Bronchus fibroblast of lung (primary cell): ENCODE measurements around the gene TULP3. TPM values are rescaled to one million over a fixed set of nuclear protein-coding genes. Genes with fewer than 3 reads are reported as not detected.

ENCODE experiments used
- total RNA-seq: library from RNA; depleted of rRNA; stranded (reverse); fragments of >200 nt; gene quantifications from 2 replicates; pipeline ENCODE4 v1.2.3, GENCODE V29; 2015

The TULP3 gene, protein sequence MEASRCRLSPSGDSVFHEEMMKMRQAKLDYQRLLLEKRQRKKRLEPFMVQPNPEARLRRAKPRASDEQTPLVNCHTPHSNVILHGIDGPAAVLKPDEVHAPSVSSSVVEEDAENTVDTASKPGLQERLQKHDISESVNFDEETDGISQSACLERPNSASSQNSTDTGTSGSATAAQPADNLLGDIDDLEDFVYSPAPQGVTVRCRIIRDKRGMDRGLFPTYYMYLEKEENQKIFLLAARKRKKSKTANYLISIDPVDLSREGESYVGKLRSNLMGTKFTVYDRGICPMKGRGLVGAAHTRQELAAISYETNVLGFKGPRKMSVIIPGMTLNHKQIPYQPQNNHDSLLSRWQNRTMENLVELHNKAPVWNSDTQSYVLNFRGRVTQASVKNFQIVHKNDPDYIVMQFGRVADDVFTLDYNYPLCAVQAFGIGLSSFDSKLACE
- total RNA-seq, result 30.8 and 32.1 TPM in 2 replicates

DNA sequence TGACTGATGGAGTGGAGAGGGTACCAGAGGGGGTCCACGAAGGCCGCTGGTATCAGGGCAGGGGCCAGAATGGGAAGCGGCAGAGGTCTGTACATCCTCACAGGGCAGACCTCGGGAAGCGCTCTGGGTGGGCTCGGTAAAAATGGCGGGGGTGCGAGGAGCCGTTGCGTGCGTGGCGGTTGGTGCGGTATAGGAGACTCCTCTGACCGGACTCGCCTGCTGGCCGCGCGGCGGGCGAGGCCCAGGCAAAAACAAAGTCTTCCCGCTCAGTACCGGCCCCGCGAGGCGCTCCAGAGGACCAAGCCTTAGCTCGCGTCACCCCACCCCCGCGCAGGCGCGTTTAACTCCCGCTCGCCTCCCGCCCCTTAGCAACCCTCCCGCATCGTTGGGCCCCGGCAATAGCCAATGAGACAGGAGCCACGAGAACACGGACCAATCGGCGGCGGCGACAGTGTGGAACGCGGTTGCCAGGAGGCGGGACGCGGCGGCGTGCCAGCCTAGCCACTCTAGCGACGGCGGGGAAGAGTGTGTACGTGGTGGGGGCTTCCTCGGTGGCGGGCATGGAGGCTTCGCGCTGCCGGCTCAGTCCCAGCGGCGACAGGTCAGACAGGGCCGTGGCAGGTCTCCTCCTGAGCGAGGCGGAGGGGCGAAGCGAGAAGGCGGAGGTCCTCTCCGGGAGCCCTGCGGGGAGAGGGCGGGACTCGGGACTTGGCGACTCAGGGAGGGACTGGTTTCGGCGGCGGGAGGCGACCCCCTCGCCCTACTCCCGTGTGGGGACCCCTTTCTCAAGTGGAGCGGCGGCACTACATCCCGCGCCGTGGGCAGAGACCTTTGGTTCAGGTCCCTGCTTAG lies at the start of gene TULP3:
Gene TULP3 (plus strand): TSS at position 504 of the 852 bp plus-strand sequence. CDS start 57 bp downstream, at position 561.

DNA sequence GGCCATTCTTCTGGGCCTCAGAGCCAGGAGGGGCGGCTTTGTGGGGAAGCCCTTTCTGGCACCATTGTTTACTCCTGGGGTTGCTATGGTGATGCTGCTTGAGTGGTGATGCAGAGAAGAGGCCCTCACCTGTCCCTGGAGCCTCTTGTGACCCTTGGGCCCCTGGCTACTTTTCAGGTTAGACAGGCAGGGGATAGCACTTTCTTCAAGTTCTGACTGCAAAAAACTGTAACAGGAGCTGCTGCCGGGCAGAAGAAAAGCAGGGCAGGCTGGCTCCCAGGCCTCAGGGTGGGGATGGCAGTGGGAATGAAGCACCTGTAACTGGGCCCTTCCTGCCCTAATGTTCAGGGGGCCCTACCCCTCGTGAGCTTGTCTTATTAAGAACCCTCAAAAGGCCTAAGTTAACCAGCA lies 33.7 kb upstream of the TULP3 start, which contains the start of gene TEX52:
Gene TEX52 (minus strand): TSS at position 19 of the 411 bp plus-strand sequence. CDS start 13 bp downstream, at position 6.

DNA sequence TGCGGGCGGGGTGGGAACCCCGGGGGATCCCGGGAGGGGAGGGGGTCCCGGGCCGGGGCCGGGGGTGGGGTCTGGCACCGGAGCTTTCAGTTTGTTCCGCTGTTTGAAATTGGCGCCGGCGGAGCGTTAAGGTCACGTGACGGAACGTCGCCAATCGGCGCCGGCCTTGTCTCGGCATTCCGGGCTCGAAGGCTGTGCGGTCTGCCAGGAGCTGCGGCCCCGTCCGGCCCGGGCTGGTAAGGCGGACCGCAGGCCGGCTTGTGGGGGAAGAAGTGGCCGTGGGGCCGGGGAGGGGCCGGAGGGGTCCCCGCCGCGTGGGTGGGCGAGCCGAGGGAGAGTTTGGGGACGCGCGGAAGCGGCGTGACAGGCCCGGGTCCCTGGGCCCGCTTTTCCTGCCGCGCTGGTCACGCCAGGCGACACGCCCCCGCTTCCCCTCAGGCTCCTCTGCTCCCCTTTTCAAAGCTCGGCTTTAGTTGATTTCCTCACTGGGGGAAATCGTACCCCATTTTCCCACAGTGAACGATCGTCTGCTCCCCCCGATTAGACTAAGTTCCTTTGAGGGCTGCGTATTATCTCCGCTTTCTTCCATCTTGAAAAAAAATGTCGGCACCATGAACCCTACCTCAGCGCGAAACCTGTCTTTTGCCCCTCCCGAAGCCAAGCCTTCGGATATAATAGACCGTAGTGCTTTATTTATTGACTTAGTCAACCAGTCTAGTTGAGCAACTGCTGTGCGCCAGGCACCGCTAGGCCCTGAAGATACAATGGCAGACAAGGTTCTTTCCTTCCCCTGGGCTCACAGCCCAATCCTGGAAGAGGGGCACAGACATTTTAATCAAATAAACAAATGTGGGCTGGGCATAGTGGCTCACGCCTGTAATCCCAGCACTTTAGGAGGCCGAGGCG lies 13.4 kb upstream of the TULP3 start, which contains the start of the genes FOXM1 and RHNO1:
Gene FOXM1 (minus strand): TSS at position 128 of the 906 bp plus-strand sequence. CDS start 2,696 bp downstream, outside the sequence.
Gene RHNO1 (plus strand): TSS at position 177 of the 906 bp plus-strand sequence. CDS start 8,144 bp downstream, outside the sequence.

DNA sequence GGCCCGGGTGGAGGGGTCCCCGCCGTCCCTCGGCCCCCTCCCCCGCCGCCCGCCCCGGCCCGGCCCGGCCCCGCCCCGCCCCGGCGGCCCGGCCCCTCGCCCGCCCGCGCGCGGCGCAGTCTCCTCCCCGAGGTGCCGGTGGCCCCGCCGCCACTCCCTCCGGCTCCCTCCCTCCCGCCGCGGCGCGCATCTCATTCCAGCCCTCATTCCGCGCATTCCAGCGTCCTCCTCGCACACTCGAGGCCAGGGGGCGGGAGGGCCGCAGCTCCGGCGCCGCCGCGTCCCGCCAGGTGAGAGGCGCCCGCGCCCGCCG lies 68.5 kb downstream of the TULP3 start, which contains the start of gene TEAD4:
Gene TEAD4 (plus strand): TSS at position 206 of the 313 bp plus-strand sequence.

Other genes with a start within 250 kb of the TULP3 start
- 45.9 and 49.6 TPM in 2 replicates for gene FKBP4, start 95.9 kb upstream of the TULP3 start, total RNA-seq
- gene ITFG2, start 78.2 kb upstream of the TULP3 start, total RNA-seq, result 15.0 and 18.2 TPM in 2 replicates
- gene NRIP2, start 55.9 kb upstream of the TULP3 start, total RNA-seq, result not detected in 2 replicates
- gene TEX52, start 33.9 kb upstream of the TULP3 start, total RNA-seq, result not detected in 2 replicates
- 66.9 and 71.1 TPM in 2 replicates for gene FOXM1, start 13.7 kb upstream of the TULP3 start, total RNA-seq
- 43.3 and 44.2 TPM in 2 replicates for gene RHNO1, start 13.7 kb upstream of the TULP3 start, total RNA-seq
- gene TEAD4, start 68.5 kb downstream of the TULP3 start, total RNA-seq, result 30.4 and 35.1 TPM in 2 replicates
- 15.8 and 17.0 TPM in 2 replicates for gene TSPAN9, start 186.5 kb downstream of the TULP3 start, total RNA-seq